Trophoblast cell (in vitro differentiated cells and primary cell): ENCODE data around the gene CAP1.
"Not testable (repeated sequence)": the region's sequence is repeated elsewhere in the genome, so short reads cannot be mapped to it uniquely, and the experiment has no call there.

Experiments
- DNase-seq, 2 donors: peaks; one replicate each; pipeline ENCODE4 v3.0.0-alpha.2; 2016
- H2AFZ ChIP-seq: 2 replicates; pipeline ENCODE4 v1.6.1; 2013; ENCODE audit warnings: low read length, moderate library complexity, mild to moderate bottlenecking; ENCODE audit not compliant: insufficient read depth, poor library complexity
- H2AK5ac ChIP-seq: 2 replicates; pipeline ENCODE4 v1.6.1; 2013; ENCODE audit warnings: mild to moderate bottlenecking, low read length
- H2BK120ac ChIP-seq: 2 replicates; pipeline ENCODE4 v1.6.1; 2013; ENCODE audit warnings: low read length, mild to moderate bottlenecking, moderate library complexity; ENCODE audit not compliant: insufficient read depth, poor library complexity
- H2BK12ac ChIP-seq: 2 replicates; pipeline ENCODE4 v1.6.1; 2013; ENCODE audit warnings: mild to moderate bottlenecking, low read length, moderate library complexity
- H2BK5ac ChIP-seq: 2 replicates; pipeline ENCODE4 v1.6.1; 2013; ENCODE audit warnings: low read length, low read depth, moderate library complexity, mild to moderate bottlenecking; ENCODE audit not compliant: poor library complexity
- H3K14ac ChIP-seq: 2 replicates; pipeline ENCODE4 v1.6.1; 2013; ENCODE audit warnings: mild to moderate bottlenecking, low read length
- H3K18ac ChIP-seq: 2 replicates; pipeline ENCODE4 v1.6.1; 2013; ENCODE audit warnings: mild to moderate bottlenecking, low read length
- H3K23ac ChIP-seq: 2 replicates; pipeline ENCODE4 v1.6.1; 2013; ENCODE audit warnings: low read length
- H3K27ac ChIP-seq: 2 replicates; pipeline ENCODE4 v1.5.1; 2013; ENCODE audit warnings: low read depth, mild to moderate bottlenecking, inconsistent platforms, low read length, moderate library complexity
- H3K27me3 ChIP-seq: 2 replicates; pipeline ENCODE4 v1.6.1; 2013; ENCODE audit warnings: inconsistent platforms, mild to moderate bottlenecking, low read length, moderate library complexity; ENCODE audit not compliant: insufficient read depth
- H3K36me3 ChIP-seq, 2 experiments: 1 replicate in 1 of 2; 2 replicates in 1 of 2; pipeline ENCODE4 v1.6.1; 2013; ENCODE audit warnings: low read length in 2 of 2, mild to moderate bottlenecking in 2 of 2, moderate library complexity in 1 of 2; ENCODE audit not compliant: insufficient read depth in 2 of 2, control insufficient read depth in 1 of 2
- H3K4ac ChIP-seq: 2 replicates; pipeline ENCODE4 v1.6.1; 2013; ENCODE audit warnings: low read depth, mild to moderate bottlenecking, low read length, moderate library complexity
- H3K4me1 ChIP-seq, 2 experiments: 1 replicate in 1 of 2; 2 replicates in 1 of 2; pipeline ENCODE4 v1.6.1; 2013; ENCODE audit warnings: low read length in 2 of 2, mild to moderate bottlenecking in 2 of 2, moderate library complexity in 1 of 2; ENCODE audit not compliant: insufficient read depth in 2 of 2, control insufficient read depth in 1 of 2
- H3K4me2 ChIP-seq: 2 replicates; pipeline ENCODE4 v1.6.1; 2013; ENCODE audit warnings: inconsistent platforms, mild to moderate bottlenecking, low read length, moderate library complexity
- H3K4me3 ChIP-seq: 2 replicates; pipeline ENCODE4 v1.5.1; 2013; ENCODE audit warnings: mild to moderate bottlenecking, low read depth, low read length, inconsistent platforms
- H3K79me1 ChIP-seq: one replicate; pipeline ENCODE4 v1.6.1; 2013; ENCODE audit warnings: low read length
- H3K79me2 ChIP-seq: 2 replicates; pipeline ENCODE4 v1.6.1; 2013; ENCODE audit warnings: low read length, mild to moderate bottlenecking; ENCODE audit not compliant: control insufficient read depth, insufficient read depth, poor library complexity
- H3K9ac ChIP-seq: 2 replicates; pipeline ENCODE4 v1.6.1; 2013; ENCODE audit warnings: mild to moderate bottlenecking, low read length
- H3K9me3 ChIP-seq: 2 replicates; pipeline ENCODE4 v1.6.1; 2013; ENCODE audit warnings: low read depth, mild to moderate bottlenecking, control low read depth, inconsistent platforms, low read length; ENCODE audit not compliant: insufficient read depth
- H4K12ac ChIP-seq: 2 replicates; pipeline ENCODE4 v1.6.1; 2013; ENCODE audit warnings: low read depth, mild to moderate bottlenecking, low read length, moderate library complexity
- H4K8ac ChIP-seq: 2 replicates; pipeline ENCODE4 v1.6.1; 2013; ENCODE audit warnings: low read depth, mild to moderate bottlenecking, low read length, moderate library complexity
- H4K91ac ChIP-seq: one replicate; pipeline ENCODE4 v1.6.1; 2013; ENCODE audit warnings: low read depth, mild to moderate bottlenecking, low read length, moderate library complexity
- WGBS: extraction: QIAGEN DNeasy Blood & Tissue Kit; methylation state at CpG from one replicate; pipeline ENCODE4 v1.1.7; 2013; ENCODE audit warnings: missing lambda C conversion rate; ENCODE audit not compliant: insufficient read length, insufficient coverage; ENCODE audit errors: extremely low coverage; 5-methylcytosine and 5-hydroxymethylcytosine counted together

The CAP1 gene

GRCh38 chr1:40084750-40085149 lies 44.2 kb downstream of the CAP1 start:
- H3K4me1 ChIP-seq, H2BK120ac ChIP-seq, H3K23ac ChIP-seq, H2AK5ac ChIP-seq, H3K9ac ChIP-seq, H2BK5ac ChIP-seq, H3K4me2 ChIP-seq, H3K4me3 ChIP-seq, H4K91ac ChIP-seq, H4K12ac ChIP-seq, H3K18ac ChIP-seq, H3K4ac ChIP-seq, H2AFZ ChIP-seq, H3K79me2 ChIP-seq, H2BK12ac ChIP-seq, H3K79me1 ChIP-seq, H4K8ac ChIP-seq, H3K14ac ChIP-seq, H3K9me3 ChIP-seq, H3K27me3 ChIP-seq, H3K27ac ChIP-seq: not testable (repeated sequence)
- peaks cover 10% of the 10 kb centered on the region in 2 experiments for H3K36me3 ChIP-seq
- WGBS: no CpG with 5 or more reads among the region's 11 CpGs
- DNase-seq: peak; percentile 52 to 84

GRCh38 chr1:40090652-40091355 lies 50.3 kb downstream of the CAP1 start:
- Histone ChIP-seq H3K14ac (no peak overlapping the region), H3K4ac (no peak overlapping the region), H3K4me3 (no peak overlapping the region), H3K9ac (no peak overlapping the region), H2AK5ac (no peak overlapping the region), H3K36me3 (peaks cover 9 to 10% of the 10 kb centered on the region in 2 experiments), H3K27me3 (no peaks in the 10 kb centered on the region), H4K12ac (no peak overlapping the region), H3K9me3 (no peaks in the 10 kb centered on the region), H3K4me2 (no peak overlapping the region), H2AFZ (no peak overlapping the region), H3K79me1 (no peaks in the 10 kb centered on the region), H3K79me2 (no peaks in the 10 kb centered on the region), H3K27ac (no peak overlapping the region), H4K8ac (no peak overlapping the region), H4K91ac (no peak overlapping the region), H2BK120ac (no peak overlapping the region), H2BK12ac (no peak overlapping the region), H3K4me1 (no peaks in the 10 kb centered on the region), H3K18ac (no peak overlapping the region), H2BK5ac (no peak overlapping the region), H3K23ac (no peak overlapping the region)
- no CpG with 5 or more reads among the region's 5 CpGs for WGBS
- DNase-seq: peak; percentile 75 to 92

GRCh38 chr1:40092241-40092640 lies 51.7 kb downstream of the CAP1 start:
- no peaks in the 10 kb centered on the region for H3K9me3 ChIP-seq
- H2AK5ac ChIP-seq: no peak overlapping the region
- no CpG with 5 or more reads among the region's 2 CpGs for WGBS
- no peak overlapping the region for H4K91ac ChIP-seq
- no peak overlapping the region for H3K27ac ChIP-seq
- no peak overlapping the region for H3K18ac ChIP-seq
- DNase-seq: peak; percentile 72 to 91
- H2BK12ac ChIP-seq: no peak overlapping the region
- no peak overlapping the region for H3K23ac ChIP-seq
- no peak overlapping the region for H4K8ac ChIP-seq
- H3K14ac ChIP-seq: no peak overlapping the region
- H3K4me1 ChIP-seq: peaks cover under 1 to 3% of the 10 kb centered on the region in 2 experiments
- H3K4me2 ChIP-seq: no peak overlapping the region
- peaks cover 2% of the 10 kb centered on the region for H3K79me1 ChIP-seq
- no peak overlapping the region for H3K4ac ChIP-seq
- no peak overlapping the region for H2BK5ac ChIP-seq
- H2BK120ac ChIP-seq: no peak overlapping the region
- H3K79me2 ChIP-seq: no peaks in the 10 kb centered on the region
- peaks cover 6 to 9% of the 10 kb centered on the region in 2 experiments for H3K36me3 ChIP-seq
- H3K9ac ChIP-seq: no peak overlapping the region
- H3K27me3 ChIP-seq: no peaks in the 10 kb centered on the region
- H4K12ac ChIP-seq: no peak overlapping the region
- no peak overlapping the region for H2AFZ ChIP-seq
- H3K4me3 ChIP-seq: no peak overlapping the region

GRCh38 chr1:40092706-40093639 lies 52.4 kb downstream of the CAP1 start:
- Histone ChIP-seq H2BK120ac (no peak overlapping the region), H3K4ac (no peak overlapping the region), H2BK5ac (no peak overlapping the region), H4K8ac (no peak overlapping the region), H3K79me1 (peaks cover 2% of the 10 kb centered on the region), H2BK12ac (no peak overlapping the region), H3K4me3 (no peak overlapping the region), H3K23ac (no peak overlapping the region), H3K27me3 (no peaks in the 10 kb centered on the region), H4K91ac (no peak overlapping the region), H3K4me1 (peaks cover 4 to 7% of the 10 kb centered on the region in 2 experiments), H3K4me2 (no peak overlapping the region), H3K9ac (no peak overlapping the region), H3K9me3 (no peaks in the 10 kb centered on the region), H3K27ac (no peak overlapping the region), H3K14ac (no peak overlapping the region), H3K36me3 (peaks cover 6 to 9% of the 10 kb centered on the region in 2 experiments), H4K12ac (no peak overlapping the region), H2AFZ (no peak overlapping the region), H3K18ac (no peak overlapping the region), H3K79me2 (no peaks in the 10 kb centered on the region), H2AK5ac (no peak overlapping the region)
- no peak for DNase-seq
- WGBS: no CpG with 5 or more reads among the region's 6 CpGs
